ENCODE results near the gene ENOX1.

- TF ChIP-seq CTCF (conservative IDR thresholded peaks at IDR 0.05) (no peak), ZFX (IDR thresholded peaks at IDR 0.05) (no peak)
These were observed 133.4 kb downstream of the ENOX1 start for GRCh38 chr13:43653395-43653794.

All from C4-2B (cell line).